Motor neuron (in vitro differentiated cells): Measurements from ENCODE around the gene KIAA1217. TPM values are rescaled to one million over a fixed set of nuclear protein-coding genes. Genes with fewer than 3 reads are reported as not detected.
"Not testable (repeated sequence)": the region's sequence is repeated elsewhere in the genome, so short reads cannot be mapped to it uniquely, and the experiment has no call there.

ENCODE experiments used
- ATAC-seq, 8 experiments: fragments of 200-7000 bp; cut with Tn5 transposase; replicated peaks in 6 of 8; 2 replicates each; pipeline ENCODE4 v1.8.0; 2021; ENCODE audit warnings: mild to moderate bottlenecking in 8 of 8, moderate library complexity in 8 of 8
- H3K27ac ChIP-seq, 2 donors: fragments of 250-450 bp; sonication (Bioruptor Pico); 2 replicates each; pipeline ENCODE4 v1.9.0; 2021; ENCODE audit warnings: antibody characterized with exemption in 2 of 2, mild to moderate bottlenecking in 2 of 2, moderate library complexity in 1 of 2
- H3K4me1 ChIP-seq, 2 donors: fragments of 250-450 bp; sonication (Bioruptor Pico); replicated peaks in 1 of 2; 2 replicates each; pipeline ENCODE4 v1.6.1; 2021; ENCODE audit warnings: antibody characterized with exemption in 2 of 2, mild to moderate bottlenecking in 2 of 2, moderate library complexity in 1 of 2
- H3K4me3 ChIP-seq, 5 donors: fragments of 250-450 bp; sonication (Bioruptor Pico); 2 replicates each; pipeline ENCODE4 v1.9.0; 2021; ENCODE audit warnings: antibody characterized with exemption in 5 of 5, mild to moderate bottlenecking in 5 of 5, moderate library complexity in 4 of 5
- WGBS, 10 experiments: fragments of 450-650 bp; shearing (Covaris generic); methylation state at CpG; one replicate each; pipeline ENCODE4 v1.0.0; 2022; 5-methylcytosine and 5-hydroxymethylcytosine counted together
- in situ Hi-C, 9 experiments: fragments of 400-800 bp; cut with MboI; loops; one replicate each; pipeline ENCODE4 v1.15.0; 2021; ENCODE audit warnings: low sequenced_read_pairs in 9 of 9, low pct_unique_long_range_greater_than_20kb in 2 of 9; ENCODE audit not compliant: unreplicated experiment in 9 of 9
- total RNA-seq, 8 experiments: library from RNA; unstranded; fragments of 300-600 nt; gene quantifications; 2 replicates each; pipeline versions ENCODE4 v1.2.3 to v1.2.4, GENCODE V29; 2022

KIAA1217 gene
- total RNA-seq, 8 experiments from 2014 or later: 0.73 to 29.0 (median 3.1) TPM

DNA sequence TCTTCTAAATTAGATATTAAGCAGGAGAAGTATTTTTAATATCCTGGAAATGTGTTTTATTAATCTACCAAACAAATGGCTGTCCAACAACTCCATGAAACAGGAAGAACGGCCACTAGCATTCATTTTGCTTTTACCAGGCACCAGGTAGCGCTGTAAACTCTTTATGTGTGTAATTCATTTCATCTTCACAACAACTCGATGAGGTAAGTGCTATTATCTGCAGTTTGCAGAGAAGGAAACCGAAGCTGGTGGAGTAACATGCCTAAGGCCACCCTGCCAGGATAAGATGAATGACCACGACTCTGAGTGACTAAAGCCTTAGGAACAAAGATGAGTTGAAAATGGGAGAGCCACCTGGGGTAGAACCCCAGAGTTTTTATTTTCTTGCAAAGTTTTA, 101.2 kb downstream of the KIAA1217 start:
- Histone ChIP-seq H3K4me3 (no peak overlapping the region), H3K27ac (no peak overlapping the region), H3K4me1 (no peaks in the 10 kb centered on the region)
- 42 to 100% (median 81%) methylated on average over 1 to 5 of the region's 5 CpGs; no CpG with 5 or more reads in 1 of the 10 experiments for WGBS, 10 experiments
- in situ Hi-C loops: no loop called here
- no peak for ATAC-seq

DNA sequence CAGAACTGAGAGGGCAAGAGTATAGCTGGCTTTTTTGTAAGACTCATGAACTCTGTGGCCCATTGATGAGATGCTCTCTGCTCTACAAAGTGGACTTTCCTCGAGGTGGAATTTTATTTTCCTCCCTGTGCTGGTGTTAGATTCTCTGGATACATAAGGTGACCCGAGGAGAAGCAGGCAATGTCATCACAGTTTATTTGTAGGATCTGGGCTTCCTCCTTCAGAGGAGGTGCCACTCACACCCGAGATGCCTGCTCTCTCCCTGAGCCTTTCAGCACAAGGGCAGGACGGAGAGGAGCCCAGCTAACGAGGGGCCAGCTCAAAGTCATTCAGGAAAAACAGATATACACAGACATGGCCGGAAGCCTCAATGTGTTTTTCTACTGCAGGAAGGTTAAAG, 103.0 kb downstream of the KIAA1217 start:
- in situ Hi-C loops: no loop called here
- 27 to 100% (median 71%) methylated on average over 2 to 6 of the region's 6 CpGs; no CpG with 5 or more reads in 4 of the 10 experiments for WGBS, 10 experiments
- H3K4me3 ChIP-seq: no peak overlapping the region
- H3K27ac ChIP-seq: no peak overlapping the region
- ATAC-seq: no peak
- H3K4me1 ChIP-seq: no peaks in the 10 kb centered on the region

DNA sequence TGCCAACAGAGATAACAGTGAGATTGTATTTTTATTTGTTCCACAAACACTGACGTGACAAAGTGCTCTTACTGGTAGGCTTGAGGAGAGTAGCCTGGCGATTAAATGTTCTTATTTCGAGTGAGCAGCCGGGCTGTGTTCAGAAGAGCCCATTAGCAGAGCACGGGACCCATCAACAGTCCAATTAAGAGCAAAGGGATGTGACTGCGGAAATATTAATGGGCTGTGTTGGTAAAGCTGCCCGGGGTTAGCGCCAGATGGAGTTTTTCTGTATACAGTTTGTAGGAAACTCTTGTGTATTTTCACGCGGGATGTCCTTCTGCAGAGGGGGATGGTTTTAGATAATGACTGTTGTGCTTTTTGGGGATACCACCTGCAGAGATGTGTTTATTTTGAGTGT, 104.3 kb downstream of the KIAA1217 start:
- Histone ChIP-seq H3K4me1 (no peaks in the 10 kb centered on the region), H3K27ac (no peak overlapping the region), H3K4me3 (no peak overlapping the region)
- 69 to 96% (median 87%) methylated on average over 1 to 10 of the region's 10 CpGs; no CpG with 5 or more reads in 1 of the 10 experiments for WGBS, 10 experiments
- ATAC-seq: peak in 1 of 8 experiments; percentile 32
- in situ Hi-C loops: no loop called here

DNA sequence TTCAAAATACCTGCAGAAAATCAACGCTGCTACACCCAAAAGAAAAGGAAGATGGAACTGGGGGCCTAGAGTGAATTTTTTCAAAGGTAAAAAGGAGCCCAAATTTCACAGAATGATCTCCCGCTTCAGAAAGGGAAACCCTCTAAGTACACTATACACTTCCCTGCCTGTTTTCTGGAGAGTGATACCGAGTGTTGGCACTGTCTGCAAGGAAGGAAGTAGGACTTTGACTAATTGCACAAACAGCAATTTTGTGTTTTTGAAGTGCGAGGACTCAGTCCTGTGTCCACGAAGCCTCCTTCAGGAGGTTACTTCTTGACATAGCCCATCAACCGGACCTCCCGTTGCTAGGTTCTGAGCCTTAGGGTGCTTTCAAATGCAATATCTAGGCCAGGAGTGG, 106.3 kb downstream of the KIAA1217 start:
- ATAC-seq: no peak
- WGBS, 10 experiments: 79 to 100% (median 91%) methylated on average over 2 to 6 of the region's 7 CpGs; no CpG with 5 or more reads in 2 of the 10 experiments
- in situ Hi-C loops: no loop called here
- Histone ChIP-seq H3K4me1 (no peaks in the 10 kb centered on the region), H3K4me3 (no peak overlapping the region), H3K27ac (no peak overlapping the region)

DNA sequence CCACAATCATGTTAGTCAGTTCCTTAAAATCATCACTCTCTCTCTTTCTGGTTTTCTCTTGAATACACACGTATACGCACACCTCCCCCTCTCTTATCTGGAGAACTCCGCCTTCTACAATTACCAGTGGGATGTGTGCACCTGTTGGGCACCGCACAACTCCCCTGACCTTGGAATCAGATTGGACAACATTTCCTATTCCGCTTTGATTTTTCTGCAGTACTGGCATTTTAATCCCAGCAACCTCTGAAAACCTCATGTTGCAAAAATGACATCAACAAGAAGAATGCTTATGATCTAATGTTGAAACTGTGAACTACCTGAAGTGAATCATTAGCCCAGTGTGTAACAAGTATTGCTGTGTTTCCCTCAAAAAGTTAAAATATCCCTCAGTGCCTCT, 109.6 kb downstream of the KIAA1217 start:
- Histone ChIP-seq H3K4me3 (no peak overlapping the region), H3K27ac (no peak overlapping the region), H3K4me1 (no peaks in the 10 kb centered on the region)
- WGBS, 10 experiments: 80 to 100% (median 92%) methylated on average over 1 to 4 of the region's 5 CpGs; no CpG with 5 or more reads in 1 of the 10 experiments
- ATAC-seq: no peak
- in situ Hi-C loops: no loop called here

DNA sequence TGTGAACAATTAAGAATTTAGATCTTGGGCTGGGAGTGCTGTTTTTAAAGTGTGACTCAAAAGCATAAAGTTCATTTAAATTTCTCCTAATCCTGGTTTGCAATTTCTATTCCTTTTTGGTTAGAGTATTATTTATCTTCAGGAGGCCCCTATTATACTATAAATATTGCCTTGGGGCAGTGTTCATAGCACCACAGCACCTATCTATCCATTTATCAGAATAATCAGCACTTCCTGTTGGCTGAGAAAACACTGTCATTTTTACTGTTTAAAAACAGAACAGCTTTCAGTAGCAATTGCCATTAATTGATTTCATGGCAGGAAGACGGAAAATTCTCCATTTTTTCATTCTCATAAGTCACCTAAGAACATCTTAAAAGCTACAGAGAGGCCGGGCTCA, 111.4 kb downstream of the KIAA1217 start:
- in situ Hi-C loops: no loop called here
- Histone ChIP-seq H3K4me1 (no peaks in the 10 kb centered on the region), H3K4me3 (no peak overlapping the region), H3K27ac (no peak overlapping the region)
- WGBS, 10 experiments: 30 to 100% (median 80%) methylated on average over 1 to 2 of the region's 2 CpGs; no CpG with 5 or more reads in 3 of the 10 experiments
- peak in 2 of 8 experiments; percentile 22 to 49 for ATAC-seq

DNA sequence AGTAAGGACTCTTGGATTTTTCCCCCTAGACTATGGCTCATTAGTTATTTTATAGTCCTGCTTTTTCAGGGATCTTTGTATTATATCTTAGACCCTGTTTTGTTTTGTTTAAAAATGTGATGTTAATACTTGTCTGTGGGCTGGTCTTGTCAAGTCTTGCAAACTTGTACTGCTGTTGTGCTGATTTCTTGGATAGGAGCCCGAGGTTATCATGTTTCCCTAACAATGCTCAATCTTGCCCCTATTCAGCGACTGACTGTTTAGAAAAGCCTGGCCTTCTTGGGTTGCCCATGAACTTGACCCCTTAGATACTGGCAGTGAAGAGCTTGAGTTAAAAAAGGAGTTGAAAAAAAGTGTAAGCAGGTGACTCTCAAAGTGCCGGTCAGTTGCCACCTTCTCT, 115.7 kb downstream of the KIAA1217 start:
- no peak overlapping the region for H3K4me3 ChIP-seq
- peak in 1 of 8 experiments; percentile 52 for ATAC-seq
- H3K4me1 ChIP-seq: no peaks in the 10 kb centered on the region
- in situ Hi-C loops: no loop called here
- no peak overlapping the region for H3K27ac ChIP-seq
- WGBS, 10 experiments: 40 to 100% (median 63%) methylated on average over 1 to 3 of the region's 3 CpGs; no CpG with 5 or more reads in 2 of the 10 experiments

DNA sequence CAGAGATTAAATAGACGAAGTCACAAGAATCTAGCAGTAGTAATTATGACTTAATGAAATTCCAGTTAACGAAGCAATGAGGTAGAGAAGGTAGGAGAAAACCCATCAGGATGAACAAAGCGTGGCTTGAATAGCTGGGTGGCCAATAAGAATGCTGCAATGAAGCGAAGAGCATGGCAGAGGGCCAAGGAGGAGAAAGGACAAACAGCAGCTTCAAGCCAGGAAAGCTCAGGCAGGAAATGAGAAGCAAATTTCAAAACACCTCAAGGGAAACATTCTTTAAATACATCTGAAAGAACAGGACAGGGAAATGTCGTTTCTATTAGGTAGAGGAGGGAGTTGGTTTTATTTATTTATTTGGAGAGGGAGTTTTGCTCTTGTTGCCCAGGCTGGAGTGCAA, 122.5 kb downstream of the KIAA1217 start:
- H3K4me3 ChIP-seq: no peak overlapping the region
- H3K27ac ChIP-seq: no peak overlapping the region
- in situ Hi-C loops: no loop called here
- no peak for ATAC-seq
- no peaks in the 10 kb centered on the region for H3K4me1 ChIP-seq
- WGBS, 10 experiments: 80 to 100% (median 87%) methylated on average over 2 to 5 of the region's 5 CpGs

DNA sequence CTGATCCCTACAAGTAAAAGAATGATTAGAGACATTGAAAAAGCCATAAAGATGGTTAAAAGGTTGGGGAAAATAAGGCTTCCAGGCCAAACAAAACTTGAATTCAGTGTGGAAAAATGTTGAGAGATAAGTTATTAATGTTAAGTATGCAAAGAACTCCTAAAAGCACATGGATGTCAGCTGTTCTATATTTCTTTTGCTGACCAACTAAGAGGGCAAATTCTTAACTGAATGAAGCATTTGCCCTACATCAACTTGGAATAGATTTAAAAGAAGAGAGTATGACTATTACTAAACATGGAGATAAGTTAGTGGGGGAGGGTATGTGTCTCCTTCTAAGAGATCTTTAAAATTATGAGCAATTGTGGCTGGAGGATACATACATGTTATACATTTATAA, 124.8 kb downstream of the KIAA1217 start:
- no peak for ATAC-seq
- in situ Hi-C loops: no loop called here
- Histone ChIP-seq H3K4me3 (no peak overlapping the region), H3K27ac (no peak overlapping the region), H3K4me1 (no peaks in the 10 kb centered on the region)

DNA sequence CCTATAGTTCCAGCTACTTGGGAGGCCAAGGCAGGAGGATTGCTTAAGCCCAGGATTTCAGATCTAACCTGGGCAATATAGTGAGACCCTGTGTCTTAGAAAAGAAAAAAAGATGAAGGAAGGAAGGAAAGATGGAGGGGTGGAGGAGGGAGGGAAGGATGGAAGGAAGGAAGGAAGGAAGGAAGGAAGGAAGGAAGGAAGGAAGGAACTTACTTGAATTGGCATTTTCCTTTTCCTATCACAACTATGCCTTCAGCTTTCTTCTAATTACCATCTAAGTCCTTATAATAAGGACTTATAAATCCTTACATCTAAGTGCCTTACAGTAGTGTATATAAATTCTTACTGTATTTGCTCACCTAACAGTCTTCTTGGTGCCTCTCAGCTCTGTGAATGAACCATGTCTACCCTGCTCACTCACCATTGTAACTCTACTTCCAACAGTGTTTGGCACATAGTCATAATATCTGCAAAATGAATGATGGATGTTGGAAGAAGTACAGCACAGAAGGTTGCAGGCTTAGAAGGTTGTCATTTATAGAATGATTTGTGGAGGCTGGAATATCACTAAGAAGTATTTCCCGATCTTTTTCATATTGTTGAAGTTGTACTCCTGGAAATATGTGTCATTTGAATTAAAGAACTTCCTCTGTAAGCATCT, 125.5 kb downstream of the KIAA1217 start:
- no peak overlapping the region for H3K4me3 ChIP-seq
- 57 to 100% (median 80%) methylated on average over 1 of the region's 1 CpG; no CpG with 5 or more reads in 6 of the 10 experiments for WGBS, 10 experiments
- H3K27ac ChIP-seq: no peak overlapping the region
- in situ Hi-C loops: no loop called here
- ATAC-seq: no peak
- H3K4me1 ChIP-seq: no peaks in the 10 kb centered on the region

DNA sequence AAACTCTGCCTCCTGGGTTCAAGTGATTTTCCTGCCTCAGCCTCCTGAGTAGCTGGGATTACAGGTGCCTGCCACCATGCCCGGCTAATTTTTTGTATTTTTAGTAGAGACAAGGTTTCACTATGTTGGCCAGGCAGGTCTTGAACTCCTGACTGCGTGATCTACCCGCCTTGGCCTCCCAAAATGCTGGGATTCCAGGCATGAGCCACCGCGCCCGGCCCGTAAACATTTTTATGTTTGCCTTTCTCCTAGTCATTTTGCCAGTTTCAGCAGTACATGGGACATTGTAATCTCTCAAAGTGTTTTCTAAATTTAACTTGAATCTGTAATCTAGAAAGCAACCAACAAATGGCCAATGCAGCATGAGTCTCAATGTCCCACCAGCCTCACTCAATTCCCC, 128.8 kb downstream of the KIAA1217 start:
- ATAC-seq, in situ Hi-C loops, H3K27ac ChIP-seq, H3K4me3 ChIP-seq, H3K4me1 ChIP-seq: not testable (repeated sequence)
- WGBS, 10 experiments: 59 to 100% (median 94%) methylated on average over 1 to 7 of the region's 7 CpGs; no CpG with 5 or more reads in 1 of the 10 experiments

DNA sequence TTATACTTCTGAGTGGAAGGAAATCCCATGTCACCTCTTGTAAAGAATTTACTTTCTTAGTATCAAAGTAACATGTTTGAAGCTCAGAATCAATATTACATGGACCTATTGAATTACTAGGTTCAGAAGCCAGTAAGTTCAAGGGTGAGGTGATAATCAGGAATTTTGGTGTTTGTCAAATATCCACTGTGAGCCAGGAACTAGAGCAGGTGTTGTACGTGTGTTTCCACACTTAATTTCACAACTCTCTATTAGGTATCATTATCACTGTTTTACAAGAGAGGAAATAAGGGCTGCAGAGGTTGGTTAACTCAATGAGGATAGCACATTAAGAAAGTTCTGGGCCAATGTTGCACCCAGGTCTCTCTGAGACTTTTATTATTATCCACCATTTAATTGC, 130.4 kb downstream of the KIAA1217 start:
- WGBS, 10 experiments: 56 to 100% (median 80%) methylated on average over 1 of the region's 1 CpG; no CpG with 5 or more reads in 5 of the 10 experiments
- H3K4me3 ChIP-seq: no peak overlapping the region
- no peaks in the 10 kb centered on the region for H3K4me1 ChIP-seq
- no peak overlapping the region for H3K27ac ChIP-seq
- no peak for ATAC-seq
- in situ Hi-C loops: no loop called here

DNA sequence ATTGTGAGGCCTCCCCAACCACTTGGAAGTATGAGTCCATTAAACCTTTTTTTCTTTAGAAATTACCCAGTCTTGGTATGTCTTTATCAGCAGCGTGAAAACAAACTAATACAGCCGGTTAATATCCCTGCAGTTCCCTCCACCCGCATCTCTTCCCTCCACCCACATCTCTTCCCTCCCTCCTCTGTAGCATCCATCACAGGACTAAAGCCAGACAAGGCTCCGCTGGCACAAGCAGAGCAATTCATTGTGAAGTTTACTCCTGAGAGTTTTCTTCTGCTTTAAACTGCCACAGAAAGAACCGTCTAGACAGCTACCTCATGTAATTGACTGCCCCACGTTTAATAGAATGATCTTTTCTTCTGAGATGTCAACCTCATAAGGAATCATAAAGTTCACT, 131.5 kb downstream of the KIAA1217 start:
- WGBS, 10 experiments: 0 to 100% (median 63%) methylated on average over 1 to 6 of the region's 6 CpGs; no CpG with 5 or more reads in 2 of the 10 experiments

DNA sequence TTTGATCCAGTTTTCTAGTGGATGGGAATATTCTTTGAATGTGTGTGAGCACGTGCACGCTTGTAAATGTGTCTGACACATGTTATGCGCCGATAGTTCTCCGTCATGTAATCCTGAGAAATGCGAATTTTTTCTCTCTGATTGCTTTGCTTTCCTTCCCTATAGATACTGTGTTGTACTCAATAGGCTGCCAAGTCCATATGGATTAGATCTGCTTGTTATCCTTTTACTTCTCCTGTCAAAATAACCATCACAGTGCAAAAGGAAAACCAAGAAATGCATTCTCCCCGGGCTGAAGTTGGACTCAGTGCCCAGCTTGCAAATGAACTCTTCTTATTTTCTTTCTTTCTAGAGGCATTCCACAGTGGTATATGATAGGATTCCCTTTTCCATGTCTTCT, 131.9 kb downstream of the KIAA1217 start:
- peak in 4 of 8 experiments; percentile 32 to 87 (median 70) for ATAC-seq
- Histone ChIP-seq H3K4me1 (no peaks in the 10 kb centered on the region), H3K27ac (no peak overlapping the region), H3K4me3 (no peak overlapping the region)
- WGBS, 10 experiments: 4 to 100% (median 73%) methylated on average over 1 to 7 of the region's 7 CpGs
- in situ Hi-C loops: no loop called here

More for the DNA sequence above, 131.5 kb downstream of the KIAA1217 start:
- ATAC-seq: peak in 4 of 8 experiments; percentile 11 to 47 (median 29)
- in situ Hi-C loops: no loop called here
- Histone ChIP-seq H3K27ac (no peak overlapping the region), H3K4me3 (no peak overlapping the region), H3K4me1 (no peaks in the 10 kb centered on the region)
